AG20443 (cell line): ENCODE measurements around the gene MSH5.
A peak's percentile ranks its signal among the peaks of the same experiment; 100 is the strongest.
"Not testable (repeated sequence)": the region's sequence is repeated elsewhere in the genome, so short reads cannot be mapped to it uniquely, and the experiment has no call there.

Experiments
- DNase-seq: peaks from one replicate; pipeline ENCODE4 v3.0.0; 2012; ENCODE audit warnings: low spot score, mixed read lengths

MSH5 gene

GRCh38 chr6:31778999-31779885 lies 39.4 kb downstream of the MSH5 start:
- no peak for DNase-seq

DNA sequence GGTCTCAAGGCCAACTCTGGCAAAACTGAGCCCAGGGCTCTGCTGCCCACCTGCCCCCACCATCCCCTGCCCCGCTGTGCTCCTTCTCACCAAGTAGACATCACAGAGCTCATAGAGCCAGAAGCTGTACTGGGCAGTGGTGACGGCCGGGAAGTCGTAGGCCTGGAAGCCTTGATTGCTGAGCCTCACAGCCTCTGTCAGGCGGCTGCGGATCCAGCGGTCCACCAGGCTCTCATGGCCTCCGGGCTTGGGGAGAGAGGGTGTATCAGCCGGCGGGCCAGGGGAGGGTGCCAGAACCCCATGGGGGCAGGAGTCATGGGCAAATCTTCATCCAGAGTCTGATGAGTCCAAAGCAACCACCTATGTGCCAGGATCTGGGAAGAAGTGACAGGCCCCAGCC lies 40.1 kb downstream of the MSH5 start:
- no peak for DNase-seq

DNA sequence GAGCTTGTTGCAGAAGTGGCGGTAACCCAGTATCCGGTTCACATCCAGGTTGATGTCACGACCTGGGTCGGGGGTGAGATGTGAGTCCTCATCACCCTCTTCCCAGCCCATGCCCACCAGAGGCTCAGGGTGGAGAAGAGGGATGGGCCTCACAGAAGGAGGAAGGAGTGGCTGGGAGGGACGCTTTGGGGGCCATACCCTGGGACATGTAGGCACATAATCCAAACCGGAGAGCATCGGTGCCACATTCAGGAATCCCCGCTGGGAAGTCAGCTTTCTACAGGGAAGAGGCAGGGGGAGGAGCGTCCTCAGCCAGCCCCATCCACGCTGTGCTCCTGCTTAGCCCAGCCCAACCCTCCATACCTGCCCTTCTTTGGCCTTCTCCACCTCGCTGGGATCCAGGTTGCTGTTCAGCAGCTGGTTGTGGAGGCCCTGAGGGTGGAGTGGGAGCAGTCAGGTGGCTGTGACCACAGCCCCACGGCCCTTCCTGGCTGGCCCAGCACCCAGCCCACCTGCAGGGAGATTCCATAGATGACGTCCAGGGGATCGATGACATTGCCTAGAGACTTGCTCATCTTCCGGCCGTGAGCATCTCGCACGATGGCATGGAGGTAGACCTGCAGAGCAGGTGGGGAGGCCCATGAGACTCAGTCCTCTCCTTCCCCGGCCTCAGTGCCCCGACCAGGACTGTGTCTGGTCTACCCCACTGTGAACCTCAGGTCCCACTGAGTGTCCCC lies 40.9 kb downstream of the MSH5 start:
- no peak for DNase-seq

- DNase-seq, result no peak
Measured at GRCh38 chr6:31781244-31782125, 41.7 kb downstream of the MSH5 start.

- no peak for DNase-seq
Measured at GRCh38 chr6:31782126-31782855, 42.5 kb downstream of the MSH5 start.

- no peak for DNase-seq
Measured at GRCh38 chr6:31784098-31784925, 44.5 kb downstream of the MSH5 start.

- DNase-seq, result peak; percentile 2
Measured at GRCh38 chr6:31785475-31785874, 45.7 kb downstream of the MSH5 start.

- DNase-seq, result peak; percentile 82
Measured at GRCh38 chr6:31791324-31792089, 51.7 kb downstream of the MSH5 start.

- no peak for DNase-seq
Measured at GRCh38 chr6:31792090-31792374, 52.2 kb downstream of the MSH5 start.

- no peak for DNase-seq
Measured at GRCh38 chr6:31792761-31793171, 53.0 kb downstream of the MSH5 start.

DNA sequence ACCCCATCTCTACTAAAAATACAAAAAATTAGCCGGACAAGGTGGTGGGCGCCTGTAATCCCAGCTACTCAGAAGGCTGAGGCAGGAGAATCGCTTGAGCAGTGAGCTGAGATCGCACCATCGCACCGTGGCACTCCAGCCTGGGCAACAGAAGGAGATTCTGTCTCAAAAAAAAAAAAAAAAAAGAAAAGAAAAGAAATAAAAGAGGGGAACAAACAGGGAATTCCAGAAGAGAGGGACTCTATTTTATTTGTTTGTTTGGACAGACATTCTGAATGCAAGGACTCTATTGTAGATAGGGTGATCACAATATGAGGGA lies 54.1 kb downstream of the MSH5 start:
- DNase-seq, result not testable (repeated sequence)

GRCh38 chr6:31794294-31794865 lies 54.6 kb downstream of the MSH5 start:
- DNase-seq, result peak; percentile 43

DNA sequence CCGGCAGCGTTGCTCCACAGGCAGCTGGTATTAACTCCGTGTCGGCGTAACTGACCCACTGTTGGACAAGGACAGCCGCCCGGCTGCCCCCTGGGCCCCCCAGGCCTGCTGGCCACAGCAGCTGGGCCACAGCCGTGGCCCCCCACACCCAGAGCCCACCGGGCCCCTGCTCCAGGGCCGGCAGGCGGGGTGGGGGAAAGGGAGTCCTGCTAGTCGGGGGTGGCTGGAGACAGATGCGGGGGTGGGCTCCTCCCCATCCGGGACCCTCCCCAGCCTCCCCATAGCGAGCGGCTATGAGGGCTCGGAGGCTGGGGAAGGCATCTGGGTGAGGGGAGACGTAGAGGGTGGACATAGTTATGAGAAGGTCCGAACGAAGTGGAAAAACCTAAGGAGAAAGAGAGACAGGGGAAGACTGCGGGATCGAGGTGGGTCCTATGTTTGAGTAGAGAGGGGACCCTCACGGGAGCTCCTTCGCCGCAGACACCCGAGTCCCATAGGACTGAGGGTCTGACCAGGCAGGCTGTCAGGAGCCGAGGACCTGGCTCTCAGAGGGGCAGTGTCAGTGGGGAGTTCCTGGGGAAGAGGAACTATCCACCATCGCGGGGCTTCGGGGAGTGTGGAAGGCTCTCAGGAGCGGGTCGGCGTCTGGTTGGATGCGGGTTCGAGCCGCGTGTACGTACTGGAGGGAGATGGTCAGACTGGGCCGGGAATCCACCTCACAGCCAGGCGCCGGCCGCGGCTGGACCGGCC lies 55.2 kb downstream of the MSH5 start:
- DNase-seq, result peak; percentile 21

DNA sequence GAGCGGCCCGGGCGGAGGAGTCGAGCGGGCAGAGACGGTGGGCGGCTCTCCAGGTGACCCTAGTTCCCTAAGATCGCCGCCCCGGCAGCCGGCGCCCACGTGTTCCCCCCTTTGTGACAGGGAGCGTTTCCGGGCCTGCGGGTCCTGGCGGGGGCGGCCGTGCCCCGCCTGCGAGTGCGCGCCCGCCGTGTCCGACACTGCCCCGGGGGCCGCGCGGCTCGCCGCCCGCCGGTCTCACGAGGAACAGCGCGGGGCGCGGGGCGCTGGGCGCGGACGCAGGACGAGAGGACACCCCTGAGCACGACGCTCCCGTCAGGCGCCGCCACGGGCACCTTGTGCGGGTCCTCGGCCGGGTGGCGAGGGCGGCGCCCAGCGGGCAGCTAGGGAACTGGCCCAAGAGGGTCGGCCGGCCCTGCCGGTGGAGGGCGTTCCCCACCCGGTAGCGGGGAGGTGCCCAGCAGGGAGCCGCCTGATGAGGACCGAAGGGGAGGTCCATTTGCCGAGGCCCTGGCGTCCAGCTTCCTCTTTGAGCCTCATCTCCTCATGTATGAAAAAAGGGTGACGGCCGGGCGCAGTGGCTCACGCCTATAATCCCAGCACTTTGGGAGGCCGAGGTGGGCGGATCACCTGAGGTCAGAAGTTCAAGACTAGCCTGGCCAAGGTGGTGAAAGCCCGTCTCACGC lies 56.0 kb downstream of the MSH5 start, which contains the start of gene VARS1:
Gene VARS1 (minus strand): TSS at position 137 of the 683 bp plus-strand sequence. CDS start 535 bp downstream, outside the sequence.
- DNase-seq, result peak; percentile 97

DNA sequence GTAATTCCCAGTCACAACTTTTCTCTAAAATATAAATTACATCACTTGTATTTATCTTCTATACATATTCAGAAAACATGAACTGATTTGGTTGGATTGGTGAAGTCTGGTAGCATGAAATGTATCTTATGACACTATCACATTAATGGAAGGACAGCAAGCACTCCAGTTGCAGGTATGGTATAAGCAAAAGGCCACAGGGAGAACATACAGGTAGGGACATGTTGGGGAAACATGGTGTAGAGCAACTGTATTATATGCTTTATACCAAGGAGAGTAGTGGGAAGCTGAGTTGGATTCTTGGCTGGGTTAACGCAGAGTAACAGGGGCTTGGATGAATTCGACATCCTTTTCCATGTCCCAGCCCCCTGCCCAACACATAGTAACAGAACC lies 57.2 kb downstream of the MSH5 start:
- no peak for DNase-seq

DNA sequence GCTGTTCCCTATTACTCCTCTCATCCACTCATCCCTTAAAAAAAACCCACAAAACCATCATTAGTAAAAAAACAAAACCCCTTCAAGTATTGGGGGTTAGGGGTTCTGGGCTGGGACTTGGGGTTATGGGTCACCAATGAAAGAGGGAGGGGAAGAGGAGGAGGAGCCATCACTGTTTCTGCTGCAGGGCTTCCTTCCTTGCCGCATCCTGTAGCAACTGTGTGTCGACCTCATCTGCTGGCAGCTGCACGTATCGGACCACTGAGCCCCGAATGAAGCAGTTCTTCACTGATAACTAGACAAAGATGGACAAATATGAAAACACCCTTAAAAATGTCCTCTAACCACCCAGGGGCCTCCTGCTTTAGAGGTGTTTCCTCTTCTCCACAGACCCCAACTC lies 57.8 kb downstream of the MSH5 start:
- DNase-seq, result no peak

DNA sequence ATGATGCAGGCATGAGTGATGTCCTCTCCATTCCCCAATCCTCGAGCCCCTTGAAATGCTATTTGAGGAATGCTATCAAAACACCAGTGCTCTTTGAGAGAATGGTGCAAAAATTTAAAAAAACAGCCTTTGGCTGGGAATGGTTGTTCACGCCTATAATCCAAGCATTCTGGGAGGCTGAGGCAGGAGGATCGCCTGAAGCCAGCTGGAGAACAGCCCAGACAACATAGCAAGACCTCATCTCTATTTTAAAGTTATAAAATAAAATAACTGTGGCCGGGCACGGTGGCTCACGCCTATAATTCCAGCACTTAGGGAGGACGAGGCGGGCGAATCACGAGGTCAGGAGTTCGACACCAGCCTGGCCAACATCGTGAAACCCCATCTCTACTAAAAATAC lies 60.0 kb downstream of the MSH5 start:
- no peak for DNase-seq
